GM12864 (cell line): ENCODE measurements around the gene CTSD.

ENCODE experiments used
- DNase-seq: peaks from one replicate; pipeline ENCODE4 v3.0.0-alpha.2; 2011; ENCODE audit warnings: low read depth
- H3K4me3 ChIP-seq: 2 replicates; pipeline ENCODE4 v1.5.1; 2011; ENCODE audit warnings: mild to moderate bottlenecking, low read depth, low read length, control low read depth
- CTCF ChIP-seq: IDR thresholded peaks from 2 replicates; pipeline ENCODE4 v1.5.1; 2011; ENCODE audit warnings: low read depth, mild to moderate bottlenecking, moderate library complexity, low read length, control low read depth, inconsistent platforms; ENCODE audit errors: missing control alignments

CTSD gene

GRCh38 chr11:1780700-1781592 lies 17.2 kb upstream of the CTSD start:
- no peak for TF ChIP-seq CTCF
- DNase-seq, result no peak
- no peak overlapping the region for H3K4me3 ChIP-seq

GRCh38 chr11:1779806-1780699 lies 16.3 kb upstream of the CTSD start:
- TF ChIP-seq CTCF, result no peak
- no peak for DNase-seq
- H3K4me3 ChIP-seq, result no peak overlapping the region

- DNase-seq, result no peak
- H3K4me3 ChIP-seq, result no peak overlapping the region
- TF ChIP-seq CTCF, result no peak
Measured at GRCh38 chr11:1779034-1779805, 15.5 kb upstream of the CTSD start.

DNA sequence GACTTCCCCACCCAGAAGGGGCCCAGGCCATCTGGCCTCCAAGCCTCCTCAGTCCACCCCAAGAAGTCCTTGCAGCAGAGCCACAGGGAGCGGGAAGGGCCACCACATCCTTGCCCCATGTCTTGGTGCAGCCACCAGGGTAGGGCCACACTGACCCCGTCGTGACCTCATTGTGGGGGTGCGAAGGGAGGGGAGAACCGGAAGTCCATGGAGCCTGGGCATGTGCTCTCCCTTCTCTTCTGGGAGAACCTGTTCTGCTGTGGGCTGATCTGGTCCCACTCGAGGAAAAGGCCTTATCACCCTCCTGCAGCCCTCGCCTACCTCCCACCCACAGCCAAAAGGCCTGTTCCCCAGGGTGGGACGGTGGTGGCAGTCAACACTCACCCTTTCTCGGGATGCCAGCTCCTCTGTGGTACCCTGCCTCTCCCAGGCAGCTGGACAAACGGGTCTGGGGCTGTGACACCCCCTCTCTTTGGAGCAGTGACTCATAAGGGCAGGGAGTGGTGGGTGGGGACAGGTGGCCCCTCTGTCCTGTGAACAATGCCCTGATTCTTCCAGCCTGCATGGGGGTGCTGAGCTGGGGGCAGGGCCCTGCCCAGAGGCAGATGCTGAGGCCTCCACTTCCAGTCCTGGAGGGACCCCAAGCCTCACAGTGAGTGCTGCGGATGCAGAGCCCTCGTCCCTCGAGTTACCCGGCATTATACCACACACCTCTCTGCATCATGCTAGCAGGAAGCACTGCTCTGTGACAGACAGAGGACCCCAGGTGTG lies 14.6 kb upstream of the CTSD start:
- no peak overlapping the region for H3K4me3 ChIP-seq
- no peak for TF ChIP-seq CTCF
- DNase-seq, result no peak

GRCh38 chr11:1777737-1778136 lies 14.0 kb upstream of the CTSD start:
- no peak for TF ChIP-seq CTCF
- no peak for DNase-seq
- no peak overlapping the region for H3K4me3 ChIP-seq
